GM12875 (cell line): Measurements from ENCODE around the gene RNF38.
A peak's percentile ranks its signal among the peaks of the same experiment; 100 is the strongest.
"Not testable (repeated sequence)": the region's sequence is repeated elsewhere in the genome, so short reads cannot be mapped to it uniquely, and the experiment has no call there.

Source experiments
- H3K4me3 ChIP-seq: one replicate; pipeline ENCODE4 v1.5.1; 2011; ENCODE audit warnings: low read depth, low read length, control low read depth
- TF ChIP-seq, protein P1 (sequence below): IDR thresholded peaks from 2 replicates; pipeline ENCODE4 v1.5.1; 2011; ENCODE audit warnings: low read depth, mild to moderate bottlenecking, control low read depth, inconsistent platforms, low read length, moderate library complexity, borderline replicate concordance; ENCODE audit not compliant: insufficient read depth

The RNF38 gene

DNA sequence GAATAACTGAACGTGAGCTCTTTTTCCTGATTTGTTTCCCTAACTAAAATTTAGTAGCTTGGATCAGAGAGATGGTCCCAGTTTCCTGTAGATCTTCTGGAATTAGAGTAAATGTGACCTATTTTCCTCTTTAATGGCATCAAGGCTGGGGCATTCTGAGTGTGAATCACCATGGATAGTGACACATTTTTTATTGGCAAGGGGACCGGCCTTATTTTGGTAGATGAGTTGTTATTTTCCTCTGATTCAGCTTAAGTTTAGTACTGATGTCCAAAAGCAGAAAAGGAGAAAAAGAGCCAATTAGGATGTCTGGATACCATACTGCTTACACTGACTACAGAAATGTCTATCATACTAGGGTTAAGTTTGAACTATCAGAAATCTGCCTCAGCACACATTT is 68.1 kb downstream of the RNF38 start:
- no peak overlapping the region for H3K4me3 ChIP-seq
- TF ChIP-seq, protein P1, sequence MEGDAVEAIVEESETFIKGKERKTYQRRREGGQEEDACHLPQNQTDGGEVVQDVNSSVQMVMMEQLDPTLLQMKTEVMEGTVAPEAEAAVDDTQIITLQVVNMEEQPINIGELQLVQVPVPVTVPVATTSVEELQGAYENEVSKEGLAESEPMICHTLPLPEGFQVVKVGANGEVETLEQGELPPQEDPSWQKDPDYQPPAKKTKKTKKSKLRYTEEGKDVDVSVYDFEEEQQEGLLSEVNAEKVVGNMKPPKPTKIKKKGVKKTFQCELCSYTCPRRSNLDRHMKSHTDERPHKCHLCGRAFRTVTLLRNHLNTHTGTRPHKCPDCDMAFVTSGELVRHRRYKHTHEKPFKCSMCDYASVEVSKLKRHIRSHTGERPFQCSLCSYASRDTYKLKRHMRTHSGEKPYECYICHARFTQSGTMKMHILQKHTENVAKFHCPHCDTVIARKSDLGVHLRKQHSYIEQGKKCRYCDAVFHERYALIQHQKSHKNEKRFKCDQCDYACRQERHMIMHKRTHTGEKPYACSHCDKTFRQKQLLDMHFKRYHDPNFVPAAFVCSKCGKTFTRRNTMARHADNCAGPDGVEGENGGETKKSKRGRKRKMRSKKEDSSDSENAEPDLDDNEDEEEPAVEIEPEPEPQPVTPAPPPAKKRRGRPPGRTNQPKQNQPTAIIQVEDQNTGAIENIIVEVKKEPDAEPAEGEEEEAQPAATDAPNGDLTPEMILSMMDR, result no peak

DNA sequence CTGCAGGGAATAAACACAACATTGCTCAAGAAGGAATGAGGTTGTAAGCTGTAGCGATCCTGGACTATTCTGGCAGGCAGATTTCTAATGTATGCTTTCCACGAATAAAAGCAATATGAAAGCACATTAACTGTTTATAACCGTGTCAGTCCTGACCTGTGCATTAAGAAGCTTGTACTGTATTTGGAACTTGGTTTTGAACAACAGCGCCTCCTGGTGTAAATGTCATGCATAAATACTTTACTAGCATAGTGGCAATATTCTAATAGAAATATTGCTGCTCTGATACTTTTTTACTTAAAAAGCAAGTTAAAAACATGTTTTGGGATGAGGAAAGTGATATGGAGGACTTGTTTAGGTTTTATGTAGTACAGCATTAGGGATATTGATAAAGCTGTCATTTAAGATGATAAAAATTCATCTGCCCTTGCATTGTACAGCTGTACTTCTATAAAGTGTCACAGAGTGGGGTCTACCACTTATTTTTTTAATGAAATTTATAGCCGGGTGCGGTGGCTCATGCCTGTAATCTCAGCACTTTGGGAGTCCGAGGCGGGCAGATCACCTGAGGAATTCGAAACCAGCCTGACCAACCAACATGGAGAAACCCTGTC is 71.2 kb downstream of the RNF38 start:
- no peak overlapping the region for H3K4me3 ChIP-seq

DNA sequence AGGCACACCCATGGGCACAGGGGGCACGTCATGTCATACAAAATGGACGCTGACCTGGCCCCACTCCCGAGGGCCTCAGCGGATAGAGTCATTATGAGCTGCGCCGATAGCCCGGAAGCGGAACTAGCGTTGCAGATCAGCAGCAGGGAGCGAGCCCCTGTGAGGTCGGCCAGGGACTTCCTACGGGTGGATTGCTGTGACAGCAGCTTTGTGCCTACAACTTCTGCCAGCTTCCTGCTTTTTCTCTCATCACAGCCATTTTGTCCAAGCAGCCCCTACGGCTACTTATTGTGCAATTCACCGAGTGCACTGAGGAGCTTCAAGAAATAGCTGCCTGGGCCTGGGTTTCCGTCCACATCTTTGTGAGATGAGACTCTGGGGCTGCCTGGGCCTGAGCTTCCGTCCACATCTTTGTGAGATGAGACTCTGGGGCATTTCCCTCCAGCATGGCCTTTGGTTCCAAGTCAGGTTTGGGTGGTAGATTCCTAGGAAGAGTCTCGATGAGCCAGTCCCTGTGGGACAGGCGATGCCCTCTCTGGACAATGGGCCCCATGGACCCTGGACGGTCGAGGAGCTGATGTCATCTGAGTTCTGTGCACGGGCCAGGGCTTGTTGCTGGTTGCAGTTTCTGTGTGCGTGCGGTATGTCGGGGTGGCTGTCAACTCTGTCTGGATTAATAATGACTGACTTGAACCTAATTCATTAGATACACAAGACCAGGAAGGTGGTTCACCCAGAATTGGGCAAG is 74.8 kb downstream of the RNF38 start:
- TF ChIP-seq, protein P1, result no peak
- H3K4me3 ChIP-seq, result no peak overlapping the region

More for the DNA sequence above, 71.2 kb downstream of the RNF38 start:
- TF ChIP-seq, protein P1, result peak; percentile 54; the same call in 1 of the 2 replicates

DNA sequence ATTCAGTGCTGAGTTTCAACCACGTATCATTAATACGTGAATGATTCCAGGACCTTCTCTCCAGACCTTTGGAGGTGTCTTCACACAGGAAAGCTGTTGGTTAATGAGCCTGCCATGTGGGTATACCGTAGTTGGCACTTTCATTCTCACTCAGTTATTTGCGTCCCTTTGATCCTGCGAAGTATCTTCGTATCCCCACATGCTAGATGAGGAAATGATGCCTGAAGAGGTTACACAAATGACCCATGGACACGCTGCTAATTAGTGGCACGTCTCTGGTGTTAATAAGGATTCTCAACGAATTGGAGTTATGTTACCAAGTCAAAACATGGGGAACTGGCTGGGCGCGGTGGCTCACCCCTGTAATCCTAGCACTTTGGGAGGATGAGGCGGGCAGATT is 76.1 kb downstream of the RNF38 start:
- H3K4me3 ChIP-seq, result no peak overlapping the region
- TF ChIP-seq, protein P1, result no peak

DNA sequence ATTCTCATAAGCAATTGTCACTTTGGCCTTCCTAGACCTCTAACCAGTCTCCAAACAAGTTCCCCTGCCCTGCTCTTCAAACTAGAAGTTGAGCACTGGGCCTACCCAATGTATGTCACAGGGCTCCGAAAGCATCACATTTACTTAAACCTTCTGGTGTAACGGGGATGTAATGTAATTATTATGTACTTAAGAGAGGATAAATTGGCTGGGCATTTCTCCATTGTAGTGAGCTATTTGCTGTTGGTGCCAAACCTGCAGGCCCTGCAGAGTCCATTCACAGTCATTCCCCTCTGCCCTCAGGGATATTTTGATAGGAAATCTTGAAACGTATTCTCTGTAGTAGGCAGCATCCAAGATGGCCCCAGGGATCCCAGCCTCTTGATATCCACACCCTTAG is 77.6 kb downstream of the RNF38 start:
- TF ChIP-seq, protein P1, result no peak

DNA sequence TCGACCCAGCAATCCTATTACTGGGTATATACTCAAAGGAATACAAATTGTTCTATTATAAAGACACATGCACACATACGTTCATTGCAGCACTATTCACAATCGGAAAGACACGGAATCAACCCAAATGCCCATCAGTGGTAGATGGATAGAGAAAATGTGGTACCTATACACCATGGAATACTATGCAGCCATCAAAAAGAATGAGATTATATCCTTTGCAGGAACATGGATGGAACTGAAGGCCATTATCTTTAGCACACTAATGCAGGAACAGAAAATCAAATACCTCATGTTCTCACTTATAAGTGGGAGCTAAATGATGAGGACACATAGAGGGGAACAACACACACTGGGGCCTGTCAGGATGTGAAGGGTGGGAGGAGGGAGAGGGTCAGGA is 78.2 kb downstream of the RNF38 start:
- not testable (repeated sequence) for H3K4me3 ChIP-seq

More for the DNA sequence above, 77.6 kb downstream of the RNF38 start:
- no peak overlapping the region for H3K4me3 ChIP-seq

DNA sequence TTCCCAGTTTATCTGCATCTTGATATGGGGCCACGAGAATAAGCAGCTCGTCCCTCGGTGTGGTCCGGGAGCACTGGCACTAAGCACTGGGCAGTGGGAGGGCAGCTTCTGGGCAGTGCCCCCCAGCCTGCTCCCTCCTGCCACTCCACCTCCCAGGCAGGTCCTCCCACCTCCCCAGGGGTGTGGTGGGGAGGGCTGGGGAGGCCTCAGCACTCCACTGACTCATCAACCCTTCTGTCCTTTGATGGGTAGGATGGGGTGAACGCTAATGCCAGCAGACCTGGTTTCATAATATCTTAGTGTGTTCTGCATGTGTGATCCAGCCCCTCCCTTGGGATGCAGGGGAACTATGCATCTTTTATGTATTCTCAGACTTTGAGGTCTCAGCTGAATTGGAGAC is 79.6 kb downstream of the RNF38 start:
- TF ChIP-seq, protein P1, result no peak

More for the DNA sequence above, 79.6 kb downstream of the RNF38 start:
- no peak overlapping the region for H3K4me3 ChIP-seq
